ENCODE results near the gene GNAS-AS1.

- TF ChIP-seq CTCF (conservative IDR thresholded peaks at IDR 0.05) (no peak), EZH2 (IDR thresholded peaks at IDR 0.05; ENCODE audit: low read depth) (no peak)
Observed at GRCh38 chr20:58787211-58788005, 63.3 kb downstream of the GNAS-AS1 start.
